T-helper 2 cell treated with Interferon-gamma antibody and Interleukin-4, amounts not matched to agents 100 ng/mL and 5 ng/mL, for 36 hours (primary cell): ENCODE measurements around the gene PRPF39. TPM values are rescaled to one million over a fixed set of nuclear protein-coding genes. Genes with fewer than 3 reads are reported as not detected.
"Not testable (repeated sequence)": the region's sequence is repeated elsewhere in the genome, so short reads cannot be mapped to it uniquely, and the experiment has no call there.

Source experiments
- intact Hi-C: fragments of 100-400 bp; cut with micrococcal nuclease; formaldehyde crosslinking; loops from one replicate; pipeline ENCODE4 v1.15.1; 2023
- total RNA-seq: library from RNA; stranded (reverse); gene quantifications from 2 replicates; pipeline ENCODE4 v1.2.3, GENCODE V29; 2022

Gene PRPF39
- total RNA-seq, 1 donor from 2014 or later: 43.0 TPM

DNA sequence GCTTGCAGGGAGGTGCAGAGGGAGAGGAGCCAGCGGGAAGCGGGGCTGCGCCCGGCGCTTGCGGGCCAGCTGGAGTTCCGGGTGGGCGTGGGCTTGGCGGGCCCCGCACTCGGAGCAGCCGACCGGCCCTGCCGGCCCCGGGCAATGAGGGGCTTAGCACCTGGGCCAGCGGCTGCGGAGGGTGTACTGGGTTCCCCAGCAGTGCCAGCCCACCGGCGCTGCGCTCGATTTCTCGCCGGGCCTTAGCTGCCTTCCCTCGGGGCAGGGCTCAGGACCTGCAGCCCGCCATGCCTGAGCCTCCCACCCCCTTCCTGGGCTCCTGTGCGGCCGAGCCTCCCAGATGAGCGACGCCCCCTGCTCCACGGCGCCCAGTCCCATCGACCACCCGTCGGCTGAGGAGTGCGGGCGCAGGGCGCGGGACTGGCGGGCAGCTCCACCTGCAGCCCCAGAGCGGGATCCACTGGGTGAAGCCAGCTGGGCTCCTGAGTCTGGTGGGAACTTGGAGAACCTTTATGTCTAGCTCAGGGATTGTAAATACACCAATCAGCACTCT, 3.4 kb upstream of the PRPF39 start:
- intact Hi-C loops: not testable (repeated sequence)

- intact Hi-C loops: not testable (repeated sequence)
Measured at GRCh38 chr14:45081096-45081495, 2.8 kb upstream of the PRPF39 start.

DNA sequence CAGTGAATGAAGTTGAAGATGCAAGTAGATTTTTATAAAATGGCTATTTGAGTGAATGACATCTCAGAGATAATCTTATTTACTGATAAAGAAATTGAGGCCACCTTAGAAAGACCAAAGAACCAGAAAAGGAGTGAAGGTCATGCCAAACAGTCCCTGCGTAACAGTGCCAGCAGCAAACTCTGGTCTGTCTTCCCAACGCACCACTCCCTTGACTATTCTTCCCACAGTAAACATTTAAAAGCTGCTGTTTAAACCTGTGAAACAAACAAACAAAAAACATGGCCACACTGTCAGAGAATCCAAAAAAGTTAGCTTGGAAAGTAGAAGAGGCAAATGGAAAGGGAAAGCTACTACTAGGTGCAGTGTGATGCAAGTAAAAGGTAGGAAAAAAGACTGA, 1.5 kb upstream of the PRPF39 start:
- intact Hi-C loops: no loop called here

DNA sequence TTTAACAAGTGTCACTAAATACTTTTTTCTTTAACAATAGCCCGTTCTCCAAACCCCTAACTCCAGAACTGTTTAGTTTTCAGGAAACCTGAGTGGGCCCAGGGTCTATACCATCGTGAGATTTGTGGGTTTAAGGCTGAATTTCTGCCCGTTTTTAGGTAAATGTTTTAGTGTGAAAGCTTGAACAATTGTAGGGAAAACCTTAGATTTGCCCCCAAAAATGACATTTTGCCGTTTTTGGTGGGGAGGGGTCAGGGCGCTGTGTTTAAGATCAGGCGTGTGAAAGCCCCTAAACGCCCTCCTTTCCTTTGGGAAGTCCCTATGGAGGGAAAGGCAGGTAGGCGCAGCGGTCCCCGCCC, 320 bp upstream of the PRPF39 start:
- intact Hi-C loops: no loop called here

DNA sequence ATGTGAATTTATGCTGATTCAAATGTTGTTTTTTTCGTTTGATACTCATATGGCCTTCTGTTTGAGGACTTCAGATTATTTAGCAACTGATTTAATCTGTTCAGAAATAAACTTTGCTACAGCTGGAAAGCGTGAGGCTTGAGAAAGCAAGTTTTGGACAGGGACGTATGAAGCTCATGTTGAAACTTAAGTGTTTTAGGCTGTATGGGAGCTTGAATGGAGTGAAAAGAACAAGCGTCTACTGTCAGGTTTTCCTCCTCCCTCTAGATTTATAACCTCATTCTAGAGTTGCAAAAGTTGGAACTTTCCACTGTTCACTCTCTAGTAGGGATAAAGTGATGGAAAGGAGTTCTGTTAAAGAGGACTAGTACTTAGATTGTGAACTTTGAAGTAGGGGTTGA, 1.0 kb downstream of the PRPF39 start:
- intact Hi-C loops: loop anchor here (1.0 kb wide), 4 partner anchors 49 to 188 kb away; partner anchors contain the start of genes FKBP3, KLHL28 and MIS18BP1

- intact Hi-C loops: no loop called here
Measured at GRCh38 chr14:45089813-45090212, 5.9 kb downstream of the PRPF39 start.

GRCh38 chr14:45091710-45092109, 7.8 kb downstream of the PRPF39 start:
- intact Hi-C loops: no loop called here

DNA sequence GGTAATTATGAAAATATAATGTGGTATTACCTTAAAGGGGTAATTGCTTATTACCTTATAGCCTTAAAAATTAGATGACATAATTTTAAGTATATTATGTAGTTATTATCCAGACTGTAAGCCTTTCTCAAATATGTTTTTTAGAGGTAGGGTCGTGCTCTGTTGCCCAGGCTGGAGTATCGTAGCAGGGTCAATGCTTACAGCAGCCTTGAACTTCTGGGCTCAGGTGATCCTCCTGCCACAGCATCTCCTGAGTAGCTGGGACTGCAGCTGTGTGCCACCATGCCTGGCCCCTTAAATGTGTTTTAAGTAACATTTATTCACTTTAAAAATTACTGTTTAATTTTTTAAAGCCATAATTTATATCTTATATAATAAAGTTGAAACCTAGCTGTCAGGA, 10.4 kb downstream of the PRPF39 start:
- intact Hi-C loops: no loop called here

GRCh38 chr14:45095143-45095542, 11.2 kb downstream of the PRPF39 start:
- intact Hi-C loops: no loop called here

GRCh38 chr14:45096218-45096617, 12.3 kb downstream of the PRPF39 start:
- intact Hi-C loops: no loop called here

- intact Hi-C loops: no loop called here
Measured at GRCh38 chr14:45103806-45104205, 19.9 kb downstream of the PRPF39 start.

GRCh38 chr14:45104561-45104960, 20.6 kb downstream of the PRPF39 start:
- intact Hi-C loops: no loop called here

- intact Hi-C loops: no loop called here
Measured at GRCh38 chr14:45112896-45113781, 29.2 kb downstream of the PRPF39 start.

GRCh38 chr14:45114327-45114726, 30.4 kb downstream of the PRPF39 start:
- intact Hi-C loops: no loop called here

GRCh38 chr14:45118594-45118993, 34.7 kb downstream of the PRPF39 start:
- intact Hi-C loops: loop anchor here (2.0 kb wide), 1 partner anchor 16 kb away; the partner anchor contains the start of genes FANCM and FKBP3

GRCh38 chr14:45120096-45120495, 36.2 kb downstream of the PRPF39 start:
- intact Hi-C loops: no loop called here

GRCh38 chr14:45123271-45123670, 39.4 kb downstream of the PRPF39 start:
- intact Hi-C loops: no loop called here

DNA sequence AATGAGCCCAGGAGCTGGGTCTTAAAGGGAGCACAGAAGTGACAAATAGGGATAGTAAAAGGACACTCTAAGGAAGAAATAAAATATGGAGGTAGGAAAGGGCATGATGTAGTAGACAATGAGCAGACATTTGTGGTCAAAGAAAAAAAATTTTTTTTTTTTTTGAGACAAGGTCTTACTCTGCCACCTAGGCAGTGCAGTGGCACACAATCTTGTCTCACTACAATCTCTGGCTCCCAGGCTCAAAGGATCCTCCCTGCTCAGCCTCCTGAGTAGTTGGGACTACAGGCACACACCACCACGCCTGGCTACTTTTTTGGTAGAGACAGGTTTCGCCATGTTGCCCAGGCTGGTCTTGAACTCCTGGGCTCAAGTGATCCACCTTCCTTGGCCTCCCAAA, 41.8 kb downstream of the PRPF39 start:
- intact Hi-C loops: no loop called here

DNA sequence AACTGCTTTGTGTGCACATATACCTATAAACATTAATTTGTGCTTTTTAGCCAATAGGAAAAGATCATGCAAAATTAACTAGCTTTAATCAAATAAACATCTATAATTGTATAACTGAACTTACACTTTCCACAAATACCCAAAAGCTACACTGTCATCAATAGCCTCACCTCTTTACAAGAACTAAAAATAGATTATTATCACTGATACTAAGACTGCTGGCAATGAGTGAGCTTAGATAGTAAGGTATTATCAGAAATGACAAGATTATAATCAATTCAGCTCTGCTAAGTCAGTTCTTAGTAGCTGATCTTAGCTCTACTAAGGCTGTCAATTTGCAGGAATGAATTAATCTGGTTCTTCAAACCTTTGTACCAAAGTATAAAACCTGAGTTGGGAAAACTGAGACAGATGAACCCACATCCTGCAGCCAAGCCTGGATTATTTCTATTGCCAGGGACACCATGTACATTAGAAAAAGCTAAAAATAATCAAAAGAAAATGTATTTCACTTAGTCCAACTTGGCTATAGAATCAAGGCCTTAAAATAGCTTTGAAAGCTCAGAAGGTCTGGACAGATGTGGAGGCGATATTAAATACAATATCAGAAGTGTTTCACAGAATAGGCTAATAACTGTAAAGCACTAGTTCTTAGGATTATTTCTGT, 45.2 kb downstream of the PRPF39 start:
- intact Hi-C loops: no loop called here

DNA sequence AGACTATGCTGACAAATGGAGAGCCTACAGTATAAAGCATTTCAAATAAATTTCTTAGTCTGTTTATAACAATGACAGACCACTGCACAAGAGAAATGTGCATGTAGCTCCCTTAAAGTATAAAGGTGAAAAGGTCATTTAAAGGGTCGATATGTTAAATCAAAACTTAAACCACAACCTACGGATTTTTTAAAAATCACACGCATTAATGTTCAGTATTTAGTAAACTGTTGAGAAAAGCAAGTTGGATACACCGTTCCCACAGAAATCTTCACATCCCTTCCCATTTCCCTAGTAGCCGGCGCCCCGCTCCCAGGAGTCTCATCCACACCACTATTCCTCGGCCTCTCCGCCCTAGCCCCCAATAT, 49.8 kb downstream of the PRPF39 start:
- intact Hi-C loops: loop anchor here (1.0 to 5.0 kb wide), 7 partner anchors 15 to 236 kb away; partner anchors contain the start of genes MIS18BP1, PRPF39 and TOGARAM1

GRCh38 chr14:45134051-45134958, 50.4 kb downstream of the PRPF39 start, which contains the start of gene FKBP3:
Gene FKBP3 (minus strand): TSS chr14:45134481. CDS start chr14:45134456, 25 bp downstream.
- intact Hi-C loops: loop anchor here (1.0 to 5.0 kb wide), 7 partner anchors 16 to 237 kb away; partner anchors contain the start of genes MIS18BP1, PRPF39 and TOGARAM1
